ENCODE data around the gene PNMA5.

Gene PNMA5

DNA sequence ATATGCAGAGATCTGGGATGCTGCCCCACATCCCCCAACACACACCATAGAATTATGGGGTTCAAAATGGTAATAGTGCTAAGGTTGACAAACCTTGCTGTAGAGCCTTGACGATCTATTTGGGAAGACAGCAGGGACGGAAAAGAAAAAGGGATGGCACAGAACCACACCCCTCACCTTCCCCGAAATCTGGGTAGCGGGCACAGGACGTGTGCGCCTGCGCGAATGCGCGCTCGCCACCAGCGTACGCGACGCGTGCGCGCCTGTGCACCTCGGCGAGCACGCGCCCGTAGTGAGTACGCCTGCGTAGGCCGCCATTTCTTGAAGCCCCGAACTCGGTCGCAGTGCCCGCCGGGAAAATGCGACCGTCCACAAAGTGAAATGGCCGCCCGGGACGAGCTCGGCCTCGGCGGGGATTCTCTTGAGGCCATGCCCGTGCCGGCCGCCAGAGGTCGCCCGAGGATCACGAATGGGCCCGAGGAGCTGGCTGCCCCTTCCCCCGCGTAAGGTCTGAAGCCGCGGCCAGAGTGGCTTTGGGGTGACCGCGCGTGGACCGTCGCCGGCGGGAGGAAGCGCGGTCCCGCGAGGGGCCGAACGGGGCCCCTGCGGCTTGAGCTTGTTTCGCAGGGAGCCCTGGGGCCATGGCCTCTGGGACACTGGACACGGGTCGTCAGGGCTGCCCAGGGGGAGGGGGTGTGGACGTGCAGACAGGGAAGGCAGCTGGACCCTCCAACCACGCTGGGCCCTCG is 52.4 kb downstream of the PNMA5 start:
- TF ChIP-seq, protein P1, sequence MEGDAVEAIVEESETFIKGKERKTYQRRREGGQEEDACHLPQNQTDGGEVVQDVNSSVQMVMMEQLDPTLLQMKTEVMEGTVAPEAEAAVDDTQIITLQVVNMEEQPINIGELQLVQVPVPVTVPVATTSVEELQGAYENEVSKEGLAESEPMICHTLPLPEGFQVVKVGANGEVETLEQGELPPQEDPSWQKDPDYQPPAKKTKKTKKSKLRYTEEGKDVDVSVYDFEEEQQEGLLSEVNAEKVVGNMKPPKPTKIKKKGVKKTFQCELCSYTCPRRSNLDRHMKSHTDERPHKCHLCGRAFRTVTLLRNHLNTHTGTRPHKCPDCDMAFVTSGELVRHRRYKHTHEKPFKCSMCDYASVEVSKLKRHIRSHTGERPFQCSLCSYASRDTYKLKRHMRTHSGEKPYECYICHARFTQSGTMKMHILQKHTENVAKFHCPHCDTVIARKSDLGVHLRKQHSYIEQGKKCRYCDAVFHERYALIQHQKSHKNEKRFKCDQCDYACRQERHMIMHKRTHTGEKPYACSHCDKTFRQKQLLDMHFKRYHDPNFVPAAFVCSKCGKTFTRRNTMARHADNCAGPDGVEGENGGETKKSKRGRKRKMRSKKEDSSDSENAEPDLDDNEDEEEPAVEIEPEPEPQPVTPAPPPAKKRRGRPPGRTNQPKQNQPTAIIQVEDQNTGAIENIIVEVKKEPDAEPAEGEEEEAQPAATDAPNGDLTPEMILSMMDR (IDR thresholded peaks at IDR 0.05; ENCODE audit: insufficient read depth, missing control alignments), result peak; percentile 62
- DNase-seq (ENCODE audit: insufficient read length, low spot score), result peak; percentile 64
- FAIRE-seq, result no peak
